Inflammatory macrophage treated with lipopolysaccharide for 4 hours (primary cell): ENCODE data around the gene UBE3A.

ENCODE experiments used
- DNase-seq: peaks from one replicate; pipeline ENCODE4 v3.0.0-alpha.2; 2020

The UBE3A gene

GRCh38 chr15:25327686-25328085, 111.1 kb downstream of the UBE3A start:
- no peak for DNase-seq

- no peak for DNase-seq
These were observed 113.6 kb downstream of the UBE3A start for GRCh38 chr15:25325187-25325586.

GRCh38 chr15:25323420-25323819, 115.4 kb downstream of the UBE3A start:
- DNase-seq = no peak

- DNase-seq = no peak
These were observed 151.0 kb downstream of the UBE3A start for GRCh38 chr15:25287823-25288222.
